GM21737 (cell line): ENCODE results near the gene TCEAL9.
"Not testable (repeated sequence)": the region's sequence is repeated elsewhere in the genome, so short reads cannot be mapped to it uniquely, and the experiment has no call there.

Source experiments
- ATAC-seq: cut with Tn5 transposase; IDR thresholded peaks from one replicate; pipeline ENCODE4 v1.9.1; 2021; ENCODE audit warnings: mild to moderate bottlenecking, moderate library complexity; ENCODE audit not compliant: unreplicated experiment

Gene TCEAL9, protein sequence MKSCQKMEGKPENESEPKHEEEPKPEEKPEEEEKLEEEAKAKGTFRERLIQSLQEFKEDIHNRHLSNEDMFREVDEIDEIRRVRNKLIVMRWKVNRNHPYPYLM

DNA sequence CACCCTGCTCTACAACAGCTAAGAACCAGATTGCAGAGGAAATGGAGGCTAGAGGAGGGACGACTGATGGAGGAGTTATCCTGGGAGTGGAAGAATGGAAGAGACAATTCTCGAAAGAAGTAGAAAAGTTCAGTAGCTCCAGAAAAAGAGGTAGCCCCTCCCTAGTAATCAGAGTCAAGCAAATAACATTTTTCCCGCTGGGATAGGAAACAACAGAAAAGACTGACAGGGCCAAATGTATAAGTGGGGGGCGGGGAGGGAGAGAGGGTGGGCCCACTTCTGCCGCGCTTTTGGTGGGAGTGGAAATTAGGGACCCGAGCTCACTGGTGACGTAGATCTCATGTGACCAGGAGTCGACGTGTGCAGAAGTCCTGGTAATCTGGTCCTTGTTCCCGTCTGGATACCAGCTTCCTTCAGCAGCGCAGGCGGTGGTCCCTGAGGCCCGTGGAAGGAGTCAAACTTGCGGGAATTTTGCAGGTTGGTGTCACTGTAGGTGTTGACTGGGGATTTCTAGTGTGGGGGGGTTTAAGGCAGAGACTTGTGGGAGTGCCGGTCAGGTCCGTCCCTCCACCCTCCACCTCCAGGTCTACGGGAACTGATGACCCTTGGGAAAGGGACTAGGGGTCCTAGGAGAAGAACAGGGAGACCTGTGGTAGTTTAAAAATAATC lies at the start of gene TCEAL9:
TCEAL9 (plus strand) TSS at position 377 of the 669 bp plus-strand sequence. CDS start 1,179 bp downstream, outside the sequence.
- ATAC-seq: no peak

DNA sequence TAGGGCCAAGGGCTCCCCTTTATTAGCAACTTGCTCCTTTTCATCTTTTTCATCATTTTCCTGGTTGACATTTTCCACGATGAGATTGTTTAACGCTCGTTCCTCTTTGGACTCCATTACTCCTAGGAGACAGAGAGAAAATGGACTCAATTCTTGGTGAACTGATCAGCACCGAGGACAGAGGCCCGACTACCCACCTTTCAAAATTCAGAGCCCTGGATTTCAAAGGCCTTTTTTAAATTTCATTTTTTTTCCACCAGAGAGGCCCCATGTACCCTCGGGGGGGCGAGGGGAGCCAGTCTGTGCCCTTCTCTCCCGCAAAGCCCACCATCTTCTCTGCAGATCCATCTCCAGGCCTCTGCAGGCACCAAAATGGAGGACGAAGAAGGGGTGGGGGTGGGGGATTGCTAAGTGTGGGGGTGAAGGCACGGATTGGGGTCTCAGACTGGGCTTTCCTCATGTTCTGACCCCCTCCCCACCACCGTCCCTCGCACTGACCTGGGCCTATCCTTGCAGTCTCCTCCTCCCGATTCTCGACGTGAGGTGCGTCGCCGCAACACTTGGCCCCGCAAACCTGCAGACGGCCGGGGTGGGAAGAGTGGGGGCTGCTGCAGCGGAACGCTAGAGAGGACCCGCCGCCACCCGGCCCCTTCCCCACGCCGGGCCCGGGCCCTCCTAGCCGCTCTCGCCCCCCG lies 46.3 kb upstream of the TCEAL9 start:
- ATAC-seq: no peak

DNA sequence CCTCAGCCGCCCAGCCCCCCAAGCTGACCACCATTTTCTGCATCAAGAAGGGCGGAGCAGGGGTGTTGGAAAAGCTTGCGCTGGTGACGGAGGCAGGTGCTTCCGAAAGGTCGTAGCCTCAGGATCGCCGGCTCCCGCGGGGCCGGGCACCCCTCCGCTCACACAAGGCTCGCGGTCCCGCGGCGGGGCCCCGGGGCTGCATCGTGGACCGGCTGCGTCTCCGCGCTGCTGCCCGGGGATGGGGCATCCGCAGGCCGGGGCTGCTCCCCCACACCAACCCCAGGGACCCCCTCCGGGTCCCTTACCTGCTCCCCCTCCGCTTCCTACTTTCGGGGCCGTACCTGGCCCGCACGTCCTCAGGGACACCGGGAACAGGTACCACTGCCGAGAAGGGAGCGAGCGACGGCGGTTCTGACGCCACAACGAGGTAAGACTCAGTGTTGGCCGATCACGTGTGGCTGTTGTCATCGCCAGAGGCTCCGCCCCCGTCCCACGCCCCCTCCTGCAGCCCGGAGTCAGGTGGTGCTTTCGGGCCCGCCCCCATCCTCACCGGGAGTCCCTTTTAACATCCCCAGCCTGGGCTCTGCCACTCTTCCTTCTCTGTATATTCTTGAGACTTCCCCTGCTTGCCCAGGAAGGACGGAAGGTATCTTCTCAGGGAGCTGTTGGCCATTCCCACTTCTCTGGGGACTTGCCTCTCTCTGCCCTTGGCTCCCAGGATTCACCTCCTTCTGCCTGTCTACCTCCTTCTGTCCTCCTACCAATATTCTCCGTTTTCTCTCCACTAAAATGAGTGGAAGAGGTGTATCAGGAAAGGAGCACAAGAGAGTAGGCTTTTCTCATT lies 45.5 kb upstream of the TCEAL9 start, which contains the start of gene BEX2:
BEX2 (minus strand) TSS at position 436 of the 844 bp plus-strand sequence. CDS start 1,014 bp downstream, outside the sequence.
- peak; percentile 92 for ATAC-seq

DNA sequence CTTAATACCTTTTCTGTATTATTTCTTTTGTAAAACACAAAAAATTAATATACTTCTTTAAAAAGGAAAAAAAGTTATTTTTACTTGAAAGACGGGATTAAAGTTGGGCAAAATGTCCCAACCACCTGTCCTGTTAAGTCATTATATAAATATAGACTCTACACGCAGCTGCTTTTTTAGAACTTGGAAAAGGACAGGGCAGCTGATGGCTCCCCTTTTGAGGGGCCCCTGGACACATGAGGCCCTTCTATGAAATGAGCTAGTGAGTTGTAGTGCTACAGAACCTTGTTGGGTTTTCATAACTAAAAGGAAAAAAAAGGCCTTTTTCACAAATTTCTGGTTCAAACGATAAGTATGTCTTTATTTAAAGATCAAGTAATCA lies 44.9 kb upstream of the TCEAL9 start:
- ATAC-seq: no peak

DNA sequence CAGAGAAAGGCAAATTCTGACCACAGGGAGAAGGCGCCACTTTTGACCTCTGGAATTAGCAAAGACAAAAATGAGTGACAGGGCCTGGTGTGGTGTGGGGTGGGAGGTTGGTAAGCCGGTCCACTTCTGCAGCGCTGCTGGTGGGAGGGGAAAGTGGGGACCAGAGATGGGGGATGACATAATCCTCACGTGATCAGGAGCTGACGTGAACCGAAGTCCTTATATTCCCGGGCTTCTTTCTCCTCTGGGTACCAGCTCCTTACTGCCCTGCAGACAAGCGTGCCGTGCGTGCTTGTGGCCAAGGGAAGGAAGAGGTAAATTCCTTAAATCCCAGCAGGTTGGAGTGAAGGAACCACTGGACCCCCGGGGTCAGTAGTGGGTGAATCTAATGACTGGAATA lies 26.3 kb upstream of the TCEAL9 start, which contains the start of gene TCEAL7:
TCEAL7 (plus strand) TSS at position 249 of the 400 bp plus-strand sequence. CDS start 1,165 bp downstream, outside the sequence.
- no peak for ATAC-seq

DNA sequence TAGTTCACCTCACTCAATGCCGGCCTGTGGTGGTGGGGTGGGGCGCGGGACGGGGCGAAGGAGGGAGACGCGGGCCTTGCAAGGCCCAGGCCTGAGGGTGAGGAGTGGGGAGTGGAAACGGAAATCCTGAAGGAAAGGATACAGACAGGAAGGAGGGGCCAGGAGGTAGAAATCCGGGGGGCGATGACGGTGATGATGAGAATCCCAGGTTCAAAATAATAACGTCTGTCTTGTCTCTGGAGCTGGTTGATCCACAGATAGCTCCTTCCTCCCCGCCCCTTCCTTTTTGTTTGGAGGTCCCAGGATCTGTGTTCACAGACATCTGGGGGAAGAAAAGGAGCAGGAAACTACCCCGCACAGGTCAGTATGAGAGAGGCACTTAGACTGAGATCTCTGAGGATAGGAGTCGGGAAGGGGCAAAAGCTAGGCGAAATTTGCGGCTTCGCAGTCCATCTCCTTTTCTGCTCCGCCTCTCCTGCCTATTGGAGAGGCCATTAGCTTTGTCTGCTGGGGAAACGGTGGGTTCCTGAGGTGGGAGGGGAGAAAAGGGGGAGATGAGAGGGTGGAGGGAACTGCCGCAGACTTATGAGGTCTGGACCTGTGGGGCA lies 25.5 kb upstream of the TCEAL9 start:
- ATAC-seq: no peak

DNA sequence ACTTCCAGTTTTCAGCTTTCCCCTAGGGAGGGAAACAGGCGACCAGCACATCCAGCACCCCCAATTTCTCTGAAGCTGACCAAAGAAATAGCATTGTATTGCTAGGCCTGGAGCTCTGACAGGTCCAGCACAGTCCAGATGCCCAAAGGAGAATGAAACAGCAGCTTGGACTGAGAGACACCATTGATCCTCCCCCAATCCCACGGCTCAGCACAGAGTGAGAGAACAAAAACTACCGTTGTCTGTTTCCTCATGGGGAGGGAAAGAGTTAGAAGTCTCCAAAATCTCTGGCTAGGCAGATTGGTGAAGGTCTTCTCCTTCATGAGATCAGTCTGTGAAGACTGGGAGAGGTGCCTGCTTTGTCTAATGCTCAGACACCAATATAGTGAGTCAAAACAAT lies 17.6 kb upstream of the TCEAL9 start:
- no peak for ATAC-seq

DNA sequence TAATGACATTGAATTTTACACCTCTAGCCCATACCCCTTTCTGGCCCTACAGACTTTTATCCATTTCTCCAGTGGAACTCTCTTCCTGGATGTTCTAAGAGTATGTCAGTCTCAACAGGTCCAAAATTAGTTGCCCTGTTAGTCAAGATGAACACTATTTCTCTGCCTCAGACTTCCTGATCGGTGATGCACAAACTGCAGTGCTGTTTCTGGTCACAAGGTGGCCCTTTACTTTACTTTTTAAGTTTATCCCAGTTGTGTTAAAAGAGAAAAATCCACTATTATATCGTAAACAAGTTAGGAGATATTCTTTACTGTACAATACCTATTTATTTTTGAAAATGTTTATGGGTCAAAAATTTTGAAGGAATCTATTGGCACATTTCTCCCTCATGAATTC lies 13.2 kb upstream of the TCEAL9 start:
- no peak for ATAC-seq

DNA sequence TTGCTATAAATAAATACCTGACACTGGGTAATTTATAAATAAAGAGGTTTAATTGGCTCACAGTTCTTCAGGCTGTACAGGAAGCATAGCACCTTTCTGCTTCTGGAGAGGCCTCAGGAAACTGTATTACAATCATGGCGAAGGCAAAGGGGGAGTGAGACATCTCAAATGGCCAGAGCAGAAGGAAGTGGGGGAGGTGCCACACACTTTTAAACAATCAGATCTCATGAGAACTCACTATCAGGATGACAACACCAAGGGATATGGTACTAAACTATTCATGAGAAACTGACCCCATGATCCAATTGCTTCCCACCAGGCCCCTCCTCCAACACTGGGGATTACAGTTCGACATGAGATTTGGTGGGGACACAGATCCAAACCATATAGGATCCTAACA lies 11.7 kb upstream of the TCEAL9 start:
- no peak for ATAC-seq

DNA sequence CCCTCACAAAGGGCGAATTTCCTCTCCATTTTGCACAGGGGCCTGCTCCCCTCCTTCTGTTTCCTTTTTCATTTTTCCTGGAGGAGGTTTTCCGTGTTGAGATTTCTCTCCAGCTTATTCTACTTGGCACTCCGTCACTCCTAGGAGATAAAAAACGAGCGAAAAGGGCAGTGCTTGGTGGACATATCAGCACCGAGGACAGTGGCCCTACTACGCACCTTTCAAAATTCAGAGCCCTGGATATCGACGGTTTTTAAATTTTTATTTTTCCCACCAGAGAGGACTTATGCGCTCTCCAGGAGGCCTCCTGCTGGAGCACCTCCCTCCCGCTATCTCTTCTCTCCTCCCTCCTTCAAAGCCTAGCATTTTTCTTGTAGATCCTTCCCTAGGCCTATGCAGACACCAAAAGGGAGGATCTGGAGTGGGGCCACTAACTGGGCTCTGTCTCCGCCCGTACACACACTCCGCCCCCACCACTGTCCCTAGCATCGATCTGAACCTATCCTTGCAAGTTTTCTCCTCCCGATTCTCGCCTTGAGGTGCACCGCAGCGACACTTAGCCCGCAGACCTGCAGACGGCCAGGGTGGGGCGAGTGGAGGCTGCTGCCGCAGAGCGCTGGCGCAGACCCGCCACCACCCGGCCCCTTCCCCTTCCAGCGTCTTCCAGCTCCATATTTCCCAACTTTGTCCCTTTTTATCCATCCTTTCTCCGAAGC lies 8.5 kb upstream of the TCEAL9 start:
- no peak for ATAC-seq

DNA sequence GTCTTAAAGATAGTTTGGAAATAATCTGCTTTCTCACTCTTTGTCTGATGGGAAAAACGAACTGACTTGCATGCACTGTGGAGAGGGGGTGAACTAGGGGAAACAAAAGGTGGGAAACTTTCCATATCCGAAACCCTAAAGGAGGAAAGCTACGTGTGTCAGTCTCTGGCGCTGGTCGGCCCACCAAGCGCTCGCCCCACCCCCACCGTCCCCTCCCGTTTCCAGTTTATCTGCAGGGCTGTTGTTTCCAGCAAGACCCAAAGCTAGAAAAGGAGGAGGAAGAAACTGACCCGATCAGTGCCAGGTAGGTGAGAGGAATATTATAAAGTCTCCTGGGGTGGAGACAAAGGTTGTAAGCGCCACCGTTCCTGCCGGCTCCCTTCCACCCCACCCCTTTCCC lies 552 bp downstream of the TCEAL9 start:
- ATAC-seq: no peak

DNA sequence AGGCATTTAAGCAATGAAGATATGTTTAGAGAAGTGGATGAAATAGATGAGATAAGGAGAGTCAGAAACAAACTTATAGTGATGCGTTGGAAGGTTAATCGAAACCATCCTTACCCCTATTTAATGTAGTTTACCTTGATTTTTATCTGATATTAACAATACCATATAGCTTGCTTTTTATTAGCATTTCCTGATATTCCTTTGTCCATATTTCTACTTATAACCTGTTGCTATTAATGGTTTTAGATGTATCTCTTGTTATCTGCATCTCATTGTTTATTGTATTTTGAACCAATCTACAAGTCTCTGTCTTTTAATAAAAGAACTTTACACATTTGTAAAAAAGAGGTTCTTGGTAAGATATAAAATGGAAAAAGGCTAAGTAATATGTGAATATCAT lies 1.6 kb downstream of the TCEAL9 start:
- no peak for ATAC-seq

DNA sequence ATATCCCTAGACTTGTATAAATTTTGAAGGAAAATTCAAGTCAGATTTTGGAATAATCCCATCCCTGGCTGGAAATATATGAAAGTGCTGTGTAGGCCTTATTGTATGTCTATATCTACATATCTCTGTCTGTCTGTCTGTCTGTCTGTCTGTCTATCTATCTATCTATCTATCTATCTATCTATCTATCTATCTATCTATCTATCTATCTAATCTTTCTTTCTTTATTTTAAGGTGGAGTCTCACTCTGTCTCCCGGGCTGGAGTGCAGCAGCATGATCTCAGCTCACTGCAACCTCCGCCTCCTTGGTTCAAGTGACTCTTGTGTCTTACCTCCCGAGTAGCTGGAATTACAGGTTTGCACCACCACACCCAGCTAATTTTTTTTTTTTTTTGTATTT lies 3.3 kb downstream of the TCEAL9 start:
- not testable (repeated sequence) for ATAC-seq

DNA sequence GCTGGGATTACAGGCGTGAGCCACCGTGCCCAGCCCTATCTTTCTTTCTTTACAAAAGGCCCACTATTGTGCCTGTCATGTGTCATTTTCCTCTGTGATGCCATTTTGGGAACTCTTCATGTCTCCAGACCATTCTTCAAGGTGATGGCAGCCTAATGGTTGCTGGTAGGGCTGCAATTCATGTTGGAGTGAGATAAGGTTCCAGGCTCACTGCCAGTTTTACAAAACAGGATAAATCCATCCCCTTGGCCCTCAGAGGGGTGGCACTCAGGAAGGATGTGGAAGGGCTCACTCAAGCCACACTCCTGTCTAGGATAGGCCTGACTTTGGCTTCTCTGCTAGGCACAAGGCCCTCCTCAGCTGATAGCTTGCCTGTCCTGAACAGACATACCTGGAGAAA lies 3.8 kb downstream of the TCEAL9 start:
- ATAC-seq: no peak

DNA sequence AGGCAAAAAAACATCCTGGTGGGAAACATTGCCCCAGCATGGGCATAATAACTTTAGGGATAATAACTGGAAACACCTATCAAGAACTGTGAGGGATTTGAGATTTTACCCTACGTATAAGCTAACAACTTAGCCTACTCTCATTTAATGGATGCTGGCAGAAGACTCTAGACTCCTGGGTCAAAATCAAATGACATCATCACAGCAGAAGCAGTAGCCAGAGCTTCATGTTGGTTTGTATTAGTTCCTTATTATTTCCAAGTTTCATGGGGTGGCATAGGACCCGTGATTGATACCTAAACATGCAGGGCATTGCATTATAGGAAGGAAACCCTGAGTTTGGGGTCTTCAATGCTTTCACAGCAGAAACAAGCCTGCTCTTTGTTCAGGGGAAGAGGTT lies 4.6 kb downstream of the TCEAL9 start:
- no peak for ATAC-seq

DNA sequence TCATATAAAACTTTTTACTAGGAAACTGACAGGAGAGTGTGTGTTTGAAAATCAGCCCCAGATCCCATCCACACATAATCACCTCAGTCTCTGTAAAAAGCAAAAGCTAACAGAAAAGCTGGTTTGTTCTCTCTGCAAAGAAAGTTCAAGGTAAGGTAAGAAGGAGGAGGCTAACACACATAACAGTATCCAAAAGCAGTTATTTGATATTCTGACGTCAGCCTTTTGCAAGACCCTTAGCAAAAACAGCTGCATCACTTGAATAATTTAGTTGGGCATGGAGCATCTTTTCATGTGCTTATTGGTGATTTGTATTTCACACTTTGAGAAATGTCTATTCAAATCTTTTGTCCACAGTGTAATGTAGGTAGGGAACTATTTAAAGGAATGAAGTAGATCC lies 5.5 kb downstream of the TCEAL9 start:
- ATAC-seq: no peak

DNA sequence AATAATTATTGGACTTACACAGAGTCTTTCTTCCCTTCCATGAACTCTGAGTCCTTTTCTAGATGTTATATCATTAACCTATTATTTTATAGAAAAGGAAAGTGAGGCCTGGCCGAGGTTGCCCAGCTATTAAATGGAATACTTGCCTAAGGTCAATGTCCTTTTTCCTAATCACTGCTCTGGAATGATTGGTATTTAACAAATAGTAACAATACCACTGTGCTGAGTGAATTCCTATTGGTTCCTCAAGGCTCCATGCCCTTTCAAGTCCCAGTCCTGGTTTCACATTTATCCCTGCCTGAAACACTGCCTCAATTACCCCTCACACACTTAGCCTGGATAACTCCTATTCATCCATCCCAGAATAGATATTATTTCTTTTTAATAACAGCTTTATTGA lies 6.2 kb downstream of the TCEAL9 start:
- ATAC-seq: no peak

DNA sequence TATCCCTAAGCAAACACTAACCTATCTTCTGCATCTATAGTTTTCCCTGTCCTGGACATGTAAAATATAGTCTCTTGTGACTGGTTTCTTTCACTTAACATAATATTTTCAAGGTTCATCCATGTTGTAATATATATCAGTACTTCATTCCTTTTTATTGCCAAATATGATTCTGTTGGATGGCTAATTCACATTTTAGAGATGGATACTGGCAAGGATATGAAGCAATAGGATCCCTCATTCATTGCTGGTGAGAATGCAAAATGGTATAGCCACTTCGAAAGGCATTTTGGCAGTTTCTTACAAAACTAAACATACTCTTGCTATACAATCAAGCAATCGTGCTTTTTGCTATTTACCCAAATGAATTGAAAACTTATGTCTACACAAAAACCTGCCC lies 6.7 kb downstream of the TCEAL9 start:
- ATAC-seq: no peak

DNA sequence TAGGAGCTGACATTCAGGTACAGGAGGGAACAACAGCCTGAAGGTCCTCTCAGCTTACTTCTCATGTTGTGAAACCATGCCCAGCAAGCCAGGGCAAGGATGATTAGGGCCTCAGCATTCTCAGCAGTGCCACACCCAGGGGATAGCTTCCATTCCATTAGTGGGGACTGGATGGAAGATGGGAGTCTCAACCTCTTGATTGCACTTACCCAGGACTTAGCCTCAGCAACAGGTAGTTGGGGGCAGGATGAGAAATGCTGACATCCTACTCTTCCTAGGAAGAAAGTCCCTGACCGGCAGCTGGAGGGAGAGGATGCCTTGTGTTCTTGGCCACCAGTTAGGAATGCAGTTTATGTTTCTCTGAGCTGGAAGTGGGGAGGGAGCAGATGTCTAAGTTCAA lies 11.2 kb downstream of the TCEAL9 start:
- ATAC-seq: no peak

DNA sequence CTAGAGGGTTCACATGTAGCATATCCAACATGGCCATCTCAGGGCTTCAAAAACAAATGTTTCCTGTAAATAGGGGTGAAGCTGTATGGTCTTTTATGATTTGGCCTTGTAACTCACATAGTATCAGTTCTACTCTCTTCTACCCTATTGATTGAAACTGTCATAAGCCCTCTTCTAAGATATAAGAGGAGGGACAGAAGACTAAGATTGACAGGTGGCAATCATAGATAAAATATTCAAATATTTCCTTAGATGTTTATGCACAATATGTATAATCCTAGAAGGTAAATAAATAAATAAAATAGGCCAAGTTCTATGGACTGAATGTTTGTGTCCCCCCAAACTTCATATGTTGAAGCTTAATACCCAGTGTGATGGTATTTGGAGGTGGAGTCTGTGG lies 13.2 kb downstream of the TCEAL9 start:
- no peak for ATAC-seq
